GM12865 (cell line): ENCODE data around the gene APMAP.

Source experiments
- DNase-seq: peaks from one replicate; pipeline ENCODE4 v3.0.0; 2010; ENCODE audit warnings: low read depth
- H3K4me3 ChIP-seq: 2 replicates; pipeline ENCODE4 v1.5.1; 2011; ENCODE audit warnings: mild to moderate bottlenecking, low read depth, low read length, control low read depth
- CTCF ChIP-seq: IDR thresholded peaks from 2 replicates; pipeline ENCODE4 v1.5.1; 2011; ENCODE audit warnings: low read length, control low read depth, low read depth, inconsistent platforms; ENCODE audit not compliant: insufficient read depth; ENCODE audit errors: missing control alignments

Gene APMAP

GRCh38 chr20:24957326-24958016, 35.1 kb downstream of the APMAP start:
- no peak overlapping the region for H3K4me3 ChIP-seq
- DNase-seq, result no peak
- TF ChIP-seq CTCF, result no peak

GRCh38 chr20:24956001-24956841, 36.3 kb downstream of the APMAP start:
- no peak for TF ChIP-seq CTCF
- DNase-seq, result no peak
- H3K4me3 ChIP-seq, result no peak overlapping the region

GRCh38 chr20:24955045-24955444, 37.5 kb downstream of the APMAP start:
- DNase-seq, result peak; percentile 86
- no peak for TF ChIP-seq CTCF
- no peak overlapping the region for H3K4me3 ChIP-seq

GRCh38 chr20:24954566-24954965, 38.0 kb downstream of the APMAP start:
- TF ChIP-seq CTCF, result no peak

GRCh38 chr20:24954151-24954550, 38.4 kb downstream of the APMAP start:
- DNase-seq, result no peak
- H3K4me3 ChIP-seq, result no peak overlapping the region
- no peak for TF ChIP-seq CTCF

More at GRCh38 chr20:24954566-24954965, 38.0 kb downstream of the APMAP start:
- no peak overlapping the region for H3K4me3 ChIP-seq
- no peak for DNase-seq

GRCh38 chr20:24953621-24954133, 38.9 kb downstream of the APMAP start:
- H3K4me3 ChIP-seq, result no peak overlapping the region
- DNase-seq, result no peak
- TF ChIP-seq CTCF, result no peak
